A549 treated with RU486 at 1 μM for 4 hours (cell line): ENCODE measurements around the gene BTBD19. TPM values are rescaled to one million over a fixed set of nuclear protein-coding genes. Genes with fewer than 3 reads are reported as not detected.

Experiments used
- total RNA-seq: library from RNA; stranded (reverse); fragments of 200-300 nt; extraction: Qiagen RNA extraction; gene quantifications from 5 replicates; pipeline ENCODE4 v1.2.3, GENCODE V29; 2022; ENCODE audit warnings: low read depth

BTBD19 gene
- total RNA-seq: 2.2 to 3.3 TPM (median 2.7 TPM) in 5 replicates

GRCh38 chr1:44808063-44808937 is at the start of gene BTBD19:
BTBD19 (plus strand) TSS chr1:44808523; CDS start chr1:44808821, 298 bp downstream.

GRCh38 chr1:44775078-44775929 is 33.0 kb upstream of the BTBD19 start, which contains the start of gene RPS8:
RPS8 (plus strand) TSS chr1:44775540; CDS start chr1:44775597, 57 bp downstream.

GRCh38 chr1:44788120-44788860 is 20.0 kb upstream of the BTBD19 start, which contains the start of gene BEST4:
BEST4 (minus strand) TSS chr1:44788170; CDS start chr1:44787705, 465 bp downstream.

GRCh38 chr1:44799770-44800584 is 8.3 kb upstream of the BTBD19 start, which contains the start of gene PLK3:
PLK3 (plus strand) TSS chr1:44800377; CDS start chr1:44800464, 87 bp downstream.

GRCh38 chr1:44806704-44807363 is 1.5 kb upstream of the BTBD19 start, which contains the start of gene DYNLT4:
DYNLT4 (minus strand) TSS chr1:44807351; CDS start chr1:44806668, 683 bp downstream.

GRCh38 chr1:44842862-44843655 is 34.7 kb downstream of the BTBD19 start, which contains the start of gene PTCH2:
PTCH2 (minus strand) TSS chr1:44843253; CDS start chr1:44842932, 321 bp downstream.

Other genes starting within 250 kb of the BTBD19 start
- gene TMEM53, start 134.0 kb upstream of the BTBD19 start, total RNA-seq: 7.6 to 13.6 TPM (median 9.5 TPM) in 5 replicates
- gene ARMH1, start 133.8 kb upstream of the BTBD19 start, total RNA-seq: 0.28 to 1.2 TPM (median 0.85 TPM) in 5 replicates
- not detected in 5 replicates for gene RNU5D-1, start 77.4 kb upstream of the BTBD19 start, total RNA-seq
- gene KIF2C, start 68.7 kb upstream of the BTBD19 start, total RNA-seq: 39.1 to 45.8 TPM (median 42.7 TPM) in 5 replicates
- gene RPS8, start 33.0 kb upstream of the BTBD19 start, total RNA-seq: 1,540 to 1,813 TPM (median 1,677 TPM) in 5 replicates
- gene BEST4, start 20.4 kb upstream of the BTBD19 start, total RNA-seq: 0.16 to 0.37 TPM (median 0.29 TPM) in 5 replicates
- 12.3 to 19.5 TPM (median 17.5 TPM) in 5 replicates for gene PLK3, start 8.1 kb upstream of the BTBD19 start, total RNA-seq
- 0.32 to 0.64 TPM (median 0.48 TPM) in 4 of 5 replicates, not detected in the other for gene DYNLT4, start 1.2 kb upstream of the BTBD19 start, total RNA-seq
- 0.14 to 0.30 TPM (median 0.20 TPM) in 5 replicates for gene PTCH2, start 34.7 kb downstream of the BTBD19 start, total RNA-seq
- 15.9 to 20.6 TPM (median 19.0 TPM) in 5 replicates for gene EIF2B3, start 178.1 kb downstream of the BTBD19 start, total RNA-seq
- gene HECTD3, start 202.8 kb downstream of the BTBD19 start, total RNA-seq: 13.1 to 18.6 TPM (median 17.7 TPM) in 5 replicates
- 38.9 to 50.8 TPM (median 48.7 TPM) in 5 replicates for gene UROD, start 203.7 kb downstream of the BTBD19 start, total RNA-seq